Loucy (cell line): ENCODE data around the gene POLR2L.

Source experiments
- H2AFZ ChIP-seq: fragments of 200-600 bp; sonication (generic); 2 replicates; pipeline ENCODE4 v1.6.0; 2016; ENCODE audit warnings: antibody characterized with exemption, mild to moderate bottlenecking, low read length, moderate library complexity
- H3F3A ChIP-seq: fragments of 200-600 bp; 2 replicates; pipeline ENCODE4 v1.6.0; 2016; ENCODE audit warnings: antibody characterized with exemption, low read depth, mild to moderate bottlenecking
- H3K27me3 ChIP-seq: fragments of 200-600 bp; sonication (generic); 2 replicates; pipeline ENCODE4 v1.6.1; 2014; ENCODE audit warnings: low read length, mild to moderate bottlenecking; ENCODE audit not compliant: insufficient read depth, poor library complexity, severe bottlenecking
- H3K36me3 ChIP-seq: fragments of 200-600 bp; sonication (generic); 2 replicates; pipeline ENCODE4 v1.6.1; 2016; ENCODE audit warnings: low read length; ENCODE audit not compliant: insufficient read depth
- H3K4me1 ChIP-seq: fragments of 200-600 bp; sonication (generic); 2 replicates; pipeline ENCODE4 v1.5.1; 2014; ENCODE audit warnings: low read length, mild to moderate bottlenecking; ENCODE audit not compliant: insufficient read depth, poor library complexity, severe bottlenecking
- H3K4me2 ChIP-seq: fragments of 200-600 bp; sonication (generic); 2 replicates; pipeline ENCODE4 v1.6.0; 2014; ENCODE audit warnings: antibody characterized with exemption, low read length, low read depth, mild to moderate bottlenecking; ENCODE audit not compliant: poor library complexity, severe bottlenecking
- H3K4me3 ChIP-seq: fragments of 200-600 bp; sonication (generic); 2 replicates; pipeline ENCODE4 v1.5.1; 2014; ENCODE audit warnings: low read length, mild to moderate bottlenecking, mixed read lengths; ENCODE audit not compliant: poor library complexity, severe bottlenecking
- H3K79me2 ChIP-seq: fragments of 200-600 bp; sonication (generic); 2 replicates; pipeline ENCODE4 v1.6.1; 2014; ENCODE audit warnings: low read length; ENCODE audit not compliant: insufficient read depth
- H3K9ac ChIP-seq: fragments of 200-600 bp; sonication (generic); 2 replicates; pipeline ENCODE4 v1.6.0; 2014; ENCODE audit warnings: mild to moderate bottlenecking, low read depth, low read length, moderate library complexity; ENCODE audit not compliant: poor library complexity, severe bottlenecking
- H3K9me2 ChIP-seq: fragments of 200-600 bp; sonication (generic); replicated peaks from 2 replicates; pipeline ENCODE4 v1.6.1; 2016; ENCODE audit warnings: low read depth, low read length, mixed read lengths
- H3K9me3 ChIP-seq: fragments of 200-600 bp; sonication (generic); 2 replicates; pipeline ENCODE4 v1.6.1; 2014; ENCODE audit warnings: mild to moderate bottlenecking, antibody characterized with exemption, low read length, low read depth; ENCODE audit not compliant: insufficient read depth
- H4K20me1 ChIP-seq: fragments of 200-600 bp; sonication (generic); 2 replicates; pipeline ENCODE4 v1.6.0; 2014; ENCODE audit warnings: antibody characterized with exemption, low read length, mild to moderate bottlenecking; ENCODE audit not compliant: insufficient read depth, poor library complexity, severe bottlenecking
- EZH2phosphoT487 ChIP-seq: fragments of 200-600 bp; IDR thresholded peaks from 2 replicates; pipeline ENCODE4 v1.6.1; 2018; ENCODE audit warnings: antibody characterized with exemption, mild to moderate bottlenecking, moderate library complexity, borderline replicate concordance
- TF ChIP-seq, protein P1 (sequence below): fragments of 200-600 bp; sonication (generic); conservative IDR thresholded peaks from 2 replicates; pipeline ENCODE4 v1.5.1; 2014; ENCODE audit warnings: mild to moderate bottlenecking, antibody characterized with exemption, low read length

The POLR2L gene

DNA sequence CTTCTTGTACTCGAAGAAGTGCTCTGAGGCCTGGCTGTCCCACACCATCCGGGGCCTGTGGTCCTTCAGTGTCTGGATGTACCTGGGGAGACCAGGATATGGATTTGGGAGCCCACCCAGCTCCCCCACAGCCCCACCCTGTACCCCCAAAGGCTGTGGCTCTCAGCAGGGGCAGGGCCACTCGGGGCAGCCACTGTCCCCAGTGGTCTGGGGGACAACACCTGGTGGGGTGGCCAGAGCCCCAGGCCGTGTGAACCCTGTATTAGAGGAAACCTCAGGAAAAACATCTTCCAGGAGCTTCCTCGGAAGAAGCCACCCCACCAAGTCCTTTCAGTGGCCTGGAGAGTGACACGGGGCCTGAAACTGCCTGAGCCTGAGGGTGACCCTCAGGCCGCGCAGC, 28.1 kb upstream of the POLR2L start:
- no peak overlapping the region for H2AFZ ChIP-seq
- H3K36me3 ChIP-seq, result no peaks in the 10 kb centered on the region
- no peaks in the 10 kb centered on the region for H3K9me3 ChIP-seq
- H3K4me3 ChIP-seq, result no peak overlapping the region
- H3K79me2 ChIP-seq, result no peaks in the 10 kb centered on the region
- no peaks in the 10 kb centered on the region for H3K9me2 ChIP-seq
- no peaks in the 10 kb centered on the region for H3K4me1 ChIP-seq
- H3K4me2 ChIP-seq, result no peak overlapping the region
- no peak overlapping the region for H3K9ac ChIP-seq
- TF ChIP-seq, protein P1, sequence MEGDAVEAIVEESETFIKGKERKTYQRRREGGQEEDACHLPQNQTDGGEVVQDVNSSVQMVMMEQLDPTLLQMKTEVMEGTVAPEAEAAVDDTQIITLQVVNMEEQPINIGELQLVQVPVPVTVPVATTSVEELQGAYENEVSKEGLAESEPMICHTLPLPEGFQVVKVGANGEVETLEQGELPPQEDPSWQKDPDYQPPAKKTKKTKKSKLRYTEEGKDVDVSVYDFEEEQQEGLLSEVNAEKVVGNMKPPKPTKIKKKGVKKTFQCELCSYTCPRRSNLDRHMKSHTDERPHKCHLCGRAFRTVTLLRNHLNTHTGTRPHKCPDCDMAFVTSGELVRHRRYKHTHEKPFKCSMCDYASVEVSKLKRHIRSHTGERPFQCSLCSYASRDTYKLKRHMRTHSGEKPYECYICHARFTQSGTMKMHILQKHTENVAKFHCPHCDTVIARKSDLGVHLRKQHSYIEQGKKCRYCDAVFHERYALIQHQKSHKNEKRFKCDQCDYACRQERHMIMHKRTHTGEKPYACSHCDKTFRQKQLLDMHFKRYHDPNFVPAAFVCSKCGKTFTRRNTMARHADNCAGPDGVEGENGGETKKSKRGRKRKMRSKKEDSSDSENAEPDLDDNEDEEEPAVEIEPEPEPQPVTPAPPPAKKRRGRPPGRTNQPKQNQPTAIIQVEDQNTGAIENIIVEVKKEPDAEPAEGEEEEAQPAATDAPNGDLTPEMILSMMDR, result no peak
- TF ChIP-seq EZH2phosphoT487, result no peak
- H3F3A ChIP-seq, result no peaks in the 10 kb centered on the region
- H3K27me3 ChIP-seq, result no peaks in the 10 kb centered on the region
- no peaks in the 10 kb centered on the region for H4K20me1 ChIP-seq

DNA sequence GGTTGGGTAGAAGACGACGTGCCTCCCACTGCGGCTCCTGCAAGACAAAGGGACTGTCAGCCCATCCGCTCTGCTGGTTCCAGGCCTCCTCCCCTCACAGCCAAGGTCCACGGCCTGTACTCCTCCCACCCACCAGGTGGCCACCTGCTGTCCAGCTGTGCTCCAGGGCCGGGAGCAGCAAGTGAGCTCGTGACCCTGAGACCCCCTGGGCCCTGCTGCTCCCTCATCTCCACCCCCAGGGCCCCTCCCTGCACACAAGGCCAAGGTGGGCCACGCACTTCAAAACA, 27.7 kb upstream of the POLR2L start:
- Histone ChIP-seq H3K4me3 (no peak overlapping the region), H3K9ac (no peak overlapping the region), H3F3A (no peaks in the 10 kb centered on the region), H3K9me3 (no peaks in the 10 kb centered on the region), H4K20me1 (no peaks in the 10 kb centered on the region), H3K4me2 (no peak overlapping the region), H3K9me2 (no peaks in the 10 kb centered on the region), H3K27me3 (no peaks in the 10 kb centered on the region), H3K4me1 (no peaks in the 10 kb centered on the region), H2AFZ (no peak overlapping the region), H3K79me2 (no peaks in the 10 kb centered on the region), H3K36me3 (no peaks in the 10 kb centered on the region)
- TF ChIP-seq EZH2phosphoT487, result no peak
- TF ChIP-seq, protein P1, result no peak; the same call in 1 of the 2 replicates

DNA sequence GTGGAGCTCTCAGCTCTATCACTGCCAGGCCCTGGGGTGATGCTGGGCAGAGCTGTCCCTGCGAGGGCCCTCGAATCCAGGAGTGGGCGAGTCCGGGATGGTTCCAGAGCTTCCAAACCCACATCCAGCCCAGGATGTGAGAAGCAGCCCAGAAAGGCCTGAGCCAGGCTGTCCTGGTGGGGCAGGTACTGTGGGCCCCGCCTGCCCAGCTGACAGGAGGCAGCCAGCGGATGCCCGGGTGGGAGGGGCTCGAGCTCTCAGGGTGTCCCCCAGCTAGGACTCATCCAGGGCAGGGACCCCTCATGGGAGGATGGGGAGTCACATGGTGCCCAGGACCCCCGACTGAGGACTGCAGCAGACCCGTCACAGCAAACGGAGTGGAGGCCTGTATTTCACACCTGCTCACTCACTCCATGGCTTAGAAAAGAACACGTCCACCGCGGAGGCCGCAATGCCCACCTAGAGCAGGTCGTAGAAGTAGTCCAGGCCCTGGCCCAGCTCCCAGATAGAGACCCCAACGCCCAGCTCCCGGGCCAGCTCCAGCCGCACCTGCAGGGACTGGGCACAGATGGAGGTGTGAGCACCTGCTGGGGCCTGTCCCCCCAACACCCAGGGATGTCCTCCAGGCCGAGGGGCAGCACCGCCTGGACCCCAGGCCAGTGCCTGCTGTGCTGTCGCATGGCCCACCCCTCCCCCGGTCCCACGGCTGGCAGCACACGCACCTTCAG, 27.2 kb upstream of the POLR2L start:
- TF ChIP-seq, protein P1, result no peak
- no peak for TF ChIP-seq EZH2phosphoT487
- Histone ChIP-seq H2AFZ (no peak overlapping the region), H3K36me3 (no peaks in the 10 kb centered on the region), H3K9me3 (no peaks in the 10 kb centered on the region), H3K4me1 (no peaks in the 10 kb centered on the region), H3K4me3 (no peak overlapping the region), H3K79me2 (no peaks in the 10 kb centered on the region), H3F3A (no peaks in the 10 kb centered on the region), H3K9ac (no peak overlapping the region), H3K27me3 (no peaks in the 10 kb centered on the region), H3K9me2 (no peaks in the 10 kb centered on the region), H3K4me2 (no peak overlapping the region), H4K20me1 (no peaks in the 10 kb centered on the region)
